Activated CD4-positive, alpha-beta T cell treated with anti-CD3 and anti-CD28 coated beads, Interleukin-2, amount 50 U/mL, for 48 hours (primary cell): ENCODE results near the gene ANKRD13A.
"Not testable (repeated sequence)": the region's sequence is repeated elsewhere in the genome, so short reads cannot be mapped to it uniquely, and the experiment has no call there.

ENCODE experiments used
- DNase-seq, 2 experiments: peaks; one replicate each; pipeline ENCODE4 v3.0.0-alpha.2; 2020

ANKRD13A gene

DNA sequence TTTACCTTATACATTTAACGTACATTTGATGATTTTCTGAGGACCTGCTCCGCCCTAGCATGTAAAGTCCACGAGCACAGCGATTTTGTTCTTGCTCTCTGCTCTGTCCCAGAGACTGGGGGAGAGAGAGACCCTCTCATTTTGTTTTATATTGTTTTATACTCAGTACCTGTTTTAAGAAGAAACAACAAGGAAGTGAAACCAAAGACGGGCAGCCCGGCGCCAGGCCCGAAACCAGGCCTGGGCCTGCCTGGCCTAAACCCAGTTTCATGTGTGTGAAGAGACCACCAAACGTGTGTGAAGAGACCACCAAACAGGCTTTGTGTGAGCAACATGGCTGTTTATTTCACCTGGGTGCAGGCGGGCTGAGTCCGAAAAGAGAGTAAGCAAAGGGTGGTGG is 49.8 kb downstream of the ANKRD13A start:
- not testable (repeated sequence) for DNase-seq

- not testable (repeated sequence) for DNase-seq
Observed at GRCh38 chr12:110049666-110050065, 50.4 kb downstream of the ANKRD13A start.

DNA sequence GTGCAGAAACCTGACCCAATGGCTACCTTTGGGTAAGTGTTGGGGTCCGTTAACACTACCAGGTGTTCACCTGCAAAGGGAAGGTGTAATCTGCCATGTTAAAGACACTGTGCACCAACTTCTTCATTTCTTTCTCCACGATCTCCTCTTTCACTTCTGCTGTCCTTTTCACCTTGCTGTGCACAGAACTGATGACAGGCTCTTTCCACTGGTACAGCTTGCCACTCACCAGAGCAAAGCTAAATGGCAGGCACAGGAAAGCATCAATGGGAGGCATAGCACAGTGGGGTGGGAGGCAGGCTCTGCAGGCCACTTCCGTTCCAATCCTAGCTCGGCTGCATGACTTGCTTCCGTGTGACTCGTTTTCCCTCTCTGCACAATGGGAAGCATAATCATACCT is 51.7 kb downstream of the ANKRD13A start:
- DNase-seq: no peak

GRCh38 chr12:110055375-110056352 is 56.4 kb downstream of the ANKRD13A start:
- DNase-seq: peak in 1 of 2 experiments; percentile 47

GRCh38 chr12:110056643-110057042 is 57.4 kb downstream of the ANKRD13A start:
- not testable (repeated sequence) for DNase-seq

DNA sequence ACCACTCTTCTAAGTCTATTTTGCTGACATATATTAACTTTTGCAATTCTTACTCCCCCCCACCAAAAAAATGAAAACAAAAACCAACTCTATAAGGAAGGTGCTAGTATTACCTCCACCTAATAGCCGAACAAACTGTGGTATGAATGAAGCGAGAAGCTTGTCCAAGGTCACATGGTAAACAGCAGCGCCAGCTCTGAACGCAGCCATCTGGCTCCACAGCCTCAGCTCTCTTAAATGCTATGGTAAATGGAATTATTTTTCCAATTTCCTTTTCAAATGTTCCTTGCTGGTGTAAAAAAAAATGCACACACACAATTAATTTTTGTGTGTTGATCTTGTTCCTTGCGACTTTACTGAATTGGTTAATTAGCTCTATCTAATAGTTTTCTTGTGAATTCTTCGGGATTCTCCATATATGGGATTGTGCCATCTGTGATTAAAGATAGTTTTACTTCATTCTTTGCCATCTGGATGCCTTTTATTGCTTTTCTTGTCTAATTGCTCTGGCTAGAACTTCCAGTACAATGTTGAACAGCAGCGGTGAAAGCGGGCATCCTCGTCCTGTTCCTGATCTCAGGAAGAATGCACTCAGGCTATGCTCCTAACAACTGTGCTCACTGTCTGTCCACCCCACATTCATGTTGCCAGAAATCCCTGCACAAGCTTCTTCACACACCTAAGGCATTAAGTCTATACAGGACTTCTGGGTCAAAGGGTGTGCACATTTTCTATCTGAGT is 59.8 kb downstream of the ANKRD13A start:
- no peak for DNase-seq

- DNase-seq: no peak
Observed at GRCh38 chr12:110059651-110060000, 60.4 kb downstream of the ANKRD13A start.

DNA sequence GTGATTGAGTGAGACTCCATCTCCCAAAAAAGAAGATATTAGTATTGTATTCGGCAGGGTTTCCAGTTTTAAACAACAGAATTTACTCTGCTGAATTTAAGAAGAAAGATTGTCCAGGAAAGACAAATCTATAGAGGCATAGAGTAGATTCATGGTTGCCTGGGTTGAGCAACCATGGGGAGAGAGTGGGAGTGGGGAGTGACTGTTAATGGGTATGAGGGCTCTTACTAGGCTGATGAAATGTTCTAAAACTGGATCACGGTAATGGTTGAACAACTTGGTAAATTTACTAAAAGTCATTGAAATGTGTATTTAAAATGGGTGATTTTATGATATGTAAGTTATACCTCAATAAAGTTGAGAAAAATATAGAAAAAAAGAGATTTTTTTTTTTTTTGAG is 63.0 kb downstream of the ANKRD13A start:
- no peak for DNase-seq

- DNase-seq: no peak
Observed at GRCh38 chr12:110065540-110065939, 66.3 kb downstream of the ANKRD13A start.

GRCh38 chr12:110067531-110067930 is 68.3 kb downstream of the ANKRD13A start:
- DNase-seq: no peak

DNA sequence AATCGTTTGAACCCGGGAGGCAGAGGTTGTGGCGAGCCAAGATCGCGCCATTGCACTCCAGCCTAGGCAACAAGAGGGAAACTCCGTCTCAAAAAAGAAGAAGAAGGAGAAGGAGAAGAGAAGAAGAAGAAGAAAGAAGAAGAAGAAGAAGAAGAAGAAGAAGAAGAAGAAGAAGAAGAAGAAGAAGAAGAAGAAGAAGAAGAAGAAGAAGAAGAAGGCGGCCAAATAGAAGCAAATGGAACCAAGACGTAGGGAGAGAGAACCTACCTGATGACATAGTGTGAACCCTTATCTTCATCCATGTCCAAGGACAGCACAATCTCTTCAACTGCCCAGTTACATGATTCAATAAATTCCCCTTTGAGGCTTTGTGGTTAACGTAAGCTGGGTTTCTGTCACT is 68.9 kb downstream of the ANKRD13A start:
- not testable (repeated sequence) for DNase-seq

- no peak for DNase-seq
Observed at GRCh38 chr12:110068654-110069053, 69.4 kb downstream of the ANKRD13A start.

DNA sequence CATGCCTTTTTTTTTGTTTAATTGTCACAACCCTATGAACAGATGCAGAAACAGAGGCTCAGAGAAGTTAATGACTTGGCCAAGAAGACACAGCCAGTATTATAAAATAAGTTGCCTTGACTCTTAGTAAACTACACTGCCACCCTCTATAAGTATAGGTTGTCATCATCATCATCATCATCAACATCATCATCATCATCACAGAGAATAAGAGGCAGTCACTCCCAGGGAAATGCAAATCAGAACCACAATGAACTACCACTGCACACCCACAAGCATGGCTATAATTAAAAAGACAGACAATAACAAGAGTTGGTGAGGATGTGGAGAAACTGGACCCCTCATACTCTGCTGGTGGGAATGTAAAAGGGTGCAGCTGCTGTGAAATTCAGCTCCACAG is 72.3 kb downstream of the ANKRD13A start:
- no peak for DNase-seq

- no peak for DNase-seq
Observed at GRCh38 chr12:110071967-110072366, 72.7 kb downstream of the ANKRD13A start.

GRCh38 chr12:110072636-110073035 is 73.4 kb downstream of the ANKRD13A start:
- not testable (repeated sequence) for DNase-seq

GRCh38 chr12:110073049-110073831 is 74.0 kb downstream of the ANKRD13A start:
- DNase-seq: peak; percentile 37 to 55

DNA sequence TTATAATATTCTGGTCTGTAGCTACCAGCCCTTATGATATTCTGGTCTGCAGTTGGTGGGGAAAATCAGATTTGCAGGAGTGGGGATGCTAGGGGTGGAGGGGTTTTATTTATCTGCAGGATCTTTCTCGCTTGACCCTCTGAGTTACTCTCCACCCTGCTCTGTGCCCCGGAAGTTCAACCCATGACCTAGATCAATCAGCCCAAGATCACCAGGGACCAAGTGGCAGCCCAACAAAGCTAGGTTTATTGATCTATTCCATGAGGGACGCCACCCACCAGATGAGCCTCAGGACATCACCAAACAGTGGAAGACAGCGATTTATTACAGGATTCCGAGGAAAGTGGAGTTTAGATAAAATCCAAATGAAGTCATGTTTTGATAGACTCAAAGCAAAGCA is 74.9 kb downstream of the ANKRD13A start:
- no peak for DNase-seq

DNA sequence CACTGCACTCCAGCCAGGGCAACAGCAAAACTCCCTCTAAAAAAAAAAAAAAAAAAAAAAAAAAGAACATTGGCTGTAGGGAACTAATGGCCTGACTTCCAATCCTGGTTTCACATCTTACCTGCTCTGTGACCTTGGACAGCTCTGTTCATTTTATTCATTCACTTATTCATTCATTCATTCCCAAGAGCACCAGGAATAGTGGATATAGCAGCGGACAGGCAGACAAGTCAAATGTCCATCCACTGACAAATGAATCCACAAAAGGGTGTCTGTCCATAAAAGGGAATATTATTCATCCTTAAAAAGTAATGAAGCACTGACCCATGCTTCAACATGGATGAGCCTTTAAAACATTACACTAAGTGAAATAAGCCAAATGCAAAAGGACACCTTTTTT is 76.7 kb downstream of the ANKRD13A start:
- no peak for DNase-seq

DNA sequence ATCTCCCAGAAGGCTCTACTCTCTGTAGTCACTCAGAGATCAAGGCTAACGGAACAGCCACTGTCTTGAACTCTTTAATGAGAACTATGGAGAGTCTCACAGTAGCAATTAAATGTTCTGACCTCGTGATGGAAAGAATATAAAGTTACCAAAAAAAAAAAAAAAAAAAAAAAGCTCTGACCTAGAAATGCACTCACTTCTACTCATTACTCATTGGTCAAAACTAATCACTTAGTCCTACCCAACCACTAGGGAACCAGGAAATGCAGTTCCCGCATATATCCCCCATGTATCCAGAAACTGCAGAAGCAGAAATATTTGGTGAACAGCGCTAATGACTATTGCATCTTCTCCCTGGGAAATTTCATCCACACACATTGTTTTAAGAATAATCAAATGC is 78.6 kb downstream of the ANKRD13A start:
- DNase-seq: no peak

GRCh38 chr12:110079477-110080400 is 80.5 kb downstream of the ANKRD13A start:
- DNase-seq: peak; percentile 66 to 78

DNA sequence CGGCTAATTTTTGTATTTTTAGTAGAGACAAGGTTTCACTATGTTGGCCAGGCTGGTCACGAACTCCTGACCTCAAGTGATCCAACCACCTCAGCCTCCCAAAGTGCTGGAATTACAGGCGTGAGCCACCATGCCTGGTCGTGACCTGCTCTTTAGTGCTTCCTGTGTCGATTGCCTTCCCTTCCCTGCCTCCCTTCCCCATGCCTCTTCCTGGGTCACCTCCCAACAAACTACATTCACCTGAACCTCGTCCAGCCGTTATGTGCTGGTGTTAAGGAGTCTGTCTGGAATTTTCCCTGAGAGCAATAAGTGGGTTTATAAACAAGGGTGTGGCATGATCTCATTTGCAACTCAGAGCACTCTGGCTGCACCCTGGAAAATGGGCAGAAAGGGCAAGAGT is 81.2 kb downstream of the ANKRD13A start:
- no peak for DNase-seq
